Vagina (tissue), 2 donors: Measurements from ENCODE around the gene AKAP8L. TPM values are rescaled to one million over a fixed set of nuclear protein-coding genes. Genes with fewer than 3 reads are reported as not detected.

Experiments used
- DNase-seq, 2 donors: peaks; one replicate each; pipeline ENCODE4 v3.0.0-alpha.2; 2017; ENCODE audit errors: extremely low spot score in 2 of 2
- H3K27ac ChIP-seq: fragments of 200-600 bp; sonication (generic); one replicate; pipeline ENCODE4 v1.5.1; 2019
- H3K27me3 ChIP-seq: fragments of 200-600 bp; sonication (generic); one replicate; pipeline ENCODE4 v1.5.1; 2019
- H3K36me3 ChIP-seq, 2 donors: fragments of 200-600 bp; sonication (generic); one replicate each; pipeline ENCODE4 v1.5.1; 2017 to 2019
- H3K4me1 ChIP-seq: fragments of 200-600 bp; sonication (generic); one replicate; pipeline ENCODE4 v1.5.1; 2019
- H3K4me3 ChIP-seq, 2 donors: fragments of 200-600 bp; sonication (generic); 1 replicate in 1 of 2; 2 replicates in 1 of 2; pipeline ENCODE4 v1.5.1; 2016 to 2019
- H3K9me3 ChIP-seq: fragments of 200-600 bp; sonication (generic); one replicate; pipeline ENCODE4 v1.5.1; 2019
- CTCF ChIP-seq, 3 experiments: fragments of 450-650 bp in 2 of 3; fragments of 200-600 bp in 1 of 3; sonication (generic) in 1 of 3; IDR thresholded peaks; one replicate each; pipeline ENCODE4 v1.5.1; 2017 to 2019; ENCODE audit warnings: antibody characterized with exemption in 3 of 3, mild to moderate bottlenecking in 2 of 3, moderate library complexity in 2 of 3
- POLR2A ChIP-seq, 2 donors: fragments of 450-650 bp; IDR thresholded peaks; one replicate each; pipeline ENCODE4 v1.6.1; 2017; ENCODE audit warnings: antibody characterized with exemption in 2 of 2, mild to moderate bottlenecking in 2 of 2, moderate library complexity in 2 of 2
- POLR2AphosphoS5 ChIP-seq, 2 donors: sonication (generic); formaldehyde crosslinking; IDR thresholded peaks; one replicate each; pipeline ENCODE4 v1.9.0; 2017; ENCODE audit warnings: antibody characterized with exemption in 2 of 2, mild to moderate bottlenecking in 2 of 2, low read depth in 1 of 2; ENCODE audit not compliant: insufficient read depth in 1 of 2
- intact Hi-C: fragments of 100-400 bp; cut with DNase I; formaldehyde crosslinking; loops from one replicate; pipeline ENCODE4 v1.15.1; 2023
- total RNA-seq: library from RNA; depleted of rRNA; stranded (reverse); fragments of >200 nt; gene quantifications from one replicate; pipeline ENCODE4 v1.2.3, GENCODE V29; 2016

The AKAP8L gene
- total RNA-seq, 1 donor from 2014 or later = 127 TPM

GRCh38 chr19:15374796-15375440, 43.9 kb downstream of the AKAP8L start:
- intact Hi-C loops = loop anchor here (5.0 kb wide), 1 partner anchor 62 kb away; no protein-coding TSS in a partner anchor
- no peaks in the 10 kb centered on the region for H3K9me3 ChIP-seq
- peaks cover 50% of the 10 kb centered on the region for H3K4me1 ChIP-seq
- H3K27ac ChIP-seq = no peak overlapping the region
- TF ChIP-seq POLR2A (IDR thresholded peaks at IDR 0.05) (no peak), POLR2AphosphoS5 (IDR thresholded peaks at IDR 0.05; ENCODE audit: insufficient read depth in 1 of 2, low read depth in 1 of 2) (no peak), CTCF (IDR thresholded peaks at IDR 0.05) (no peak)
- no peaks in the 10 kb centered on the region for H3K27me3 ChIP-seq
- no peak overlapping the region for H3K4me3 ChIP-seq
- no peak for DNase-seq
- peaks cover 0 to 34% of the 10 kb centered on the region in 2 donors for H3K36me3 ChIP-seq

DNA sequence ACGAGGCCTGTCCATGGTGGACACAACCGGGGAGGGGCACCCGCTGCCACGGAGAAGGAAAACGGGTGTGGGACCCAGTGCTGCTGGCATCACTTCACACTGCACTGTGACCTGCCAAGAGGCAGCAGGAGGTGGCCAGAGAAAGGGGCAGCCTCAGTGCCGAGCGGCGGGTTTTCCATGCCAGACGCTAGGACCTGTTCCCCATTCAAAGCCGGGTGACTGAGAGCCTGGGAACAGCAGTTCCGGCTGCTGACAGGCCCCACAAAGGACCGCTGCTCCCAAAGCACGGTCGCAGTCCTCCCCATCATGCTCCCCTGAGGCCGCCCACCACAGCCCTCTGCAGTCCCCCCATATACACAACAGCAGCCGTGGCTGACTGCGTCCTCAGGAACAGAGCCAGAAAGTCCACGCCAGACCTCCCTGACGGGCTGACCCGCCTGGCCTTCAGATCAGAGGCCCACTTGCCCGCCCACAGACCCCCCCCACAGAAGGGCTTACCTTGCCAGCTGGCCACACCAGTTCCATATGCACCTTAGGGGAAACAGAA, 44.6 kb downstream of the AKAP8L start:
- Histone ChIP-seq H3K27ac (no peak overlapping the region), H3K9me3 (no peaks in the 10 kb centered on the region), H3K27me3 (no peaks in the 10 kb centered on the region), H3K4me3 (no peak overlapping the region), H3K36me3 (peaks cover 0 to 41% of the 10 kb centered on the region in 2 donors), H3K4me1 (peaks cover 50% of the 10 kb centered on the region)
- TF ChIP-seq POLR2AphosphoS5 (IDR thresholded peaks at IDR 0.05; ENCODE audit: insufficient read depth in 1 of 2, low read depth in 1 of 2) (no peak), POLR2A (IDR thresholded peaks at IDR 0.05) (no peak), CTCF (IDR thresholded peaks at IDR 0.05) (no peak)
- intact Hi-C loops = no loop called here
- no peak for DNase-seq

GRCh38 chr19:15373644-15374043, 45.1 kb downstream of the AKAP8L start:
- intact Hi-C loops = no loop called here
- no peak overlapping the region for H3K4me3 ChIP-seq
- no peaks in the 10 kb centered on the region for H3K27me3 ChIP-seq
- no peak for DNase-seq
- H3K36me3 ChIP-seq = peaks cover 0 to 47% of the 10 kb centered on the region in 2 donors
- peaks cover 50% of the 10 kb centered on the region for H3K4me1 ChIP-seq
- TF ChIP-seq POLR2A (IDR thresholded peaks at IDR 0.05) (no peak), CTCF (IDR thresholded peaks at IDR 0.05) (no peak), POLR2AphosphoS5 (IDR thresholded peaks at IDR 0.05; ENCODE audit: insufficient read depth in 1 of 2, low read depth in 1 of 2) (no peak)
- no peak overlapping the region for H3K27ac ChIP-seq
- H3K9me3 ChIP-seq = no peaks in the 10 kb centered on the region

DNA sequence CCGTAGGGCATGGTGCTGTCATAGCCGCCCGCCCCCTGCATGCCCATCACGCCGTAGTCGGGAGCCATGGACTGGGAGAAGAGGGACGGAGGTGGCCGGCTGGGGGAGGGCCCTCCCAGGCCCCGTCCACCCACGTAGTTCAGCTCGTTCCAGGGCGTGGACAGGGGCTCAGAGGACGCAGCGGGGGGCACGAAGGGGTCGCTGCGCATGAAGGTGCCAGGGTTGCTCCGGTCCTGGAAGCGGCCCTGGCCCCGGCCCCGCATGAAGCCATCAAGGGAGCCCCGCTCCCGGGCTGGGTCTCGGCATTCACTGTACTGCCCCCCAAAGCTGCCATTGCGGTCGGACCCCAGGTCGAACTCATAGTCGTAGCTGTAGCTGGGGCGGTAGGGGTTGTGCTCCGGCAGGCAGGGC, 45.9 kb downstream of the AKAP8L start:
- H3K4me3 ChIP-seq = no peak overlapping the region
- H3K27me3 ChIP-seq = no peaks in the 10 kb centered on the region
- DNase-seq = no peak
- peaks cover 45% of the 10 kb centered on the region for H3K4me1 ChIP-seq
- no peak overlapping the region for H3K27ac ChIP-seq
- intact Hi-C loops = no loop called here
- H3K9me3 ChIP-seq = no peaks in the 10 kb centered on the region
- TF ChIP-seq CTCF (IDR thresholded peaks at IDR 0.05) = no peak
- TF ChIP-seq POLR2AphosphoS5 (IDR thresholded peaks at IDR 0.05; ENCODE audit: insufficient read depth in 1 of 2, low read depth in 1 of 2) = no peak
- no peak for TF ChIP-seq POLR2A (IDR thresholded peaks at IDR 0.05)
- peaks cover 0 to 54% of the 10 kb centered on the region in 2 donors for H3K36me3 ChIP-seq

DNA sequence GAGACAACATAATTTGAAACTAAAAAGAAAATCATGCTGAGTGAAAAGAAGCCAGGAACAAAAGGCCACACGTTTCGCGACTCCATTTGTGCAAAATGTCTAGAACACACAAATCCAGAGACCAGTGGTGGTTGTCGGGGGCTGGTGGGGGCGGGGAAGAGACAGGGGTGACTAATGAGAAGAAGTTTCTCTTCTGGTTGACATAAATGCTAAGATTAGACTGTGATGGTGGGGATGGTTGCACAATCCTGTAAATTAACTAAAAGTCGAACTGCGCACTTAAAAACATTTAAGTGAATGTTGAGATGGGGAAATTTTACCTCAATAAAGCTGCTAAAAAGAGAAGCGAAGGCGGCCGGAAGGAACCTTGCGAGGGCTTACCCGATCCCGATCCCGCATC, 46.3 kb downstream of the AKAP8L start:
- TF ChIP-seq CTCF (IDR thresholded peaks at IDR 0.05) (no peak), POLR2AphosphoS5 (IDR thresholded peaks at IDR 0.05; ENCODE audit: insufficient read depth in 1 of 2, low read depth in 1 of 2) (no peak), POLR2A (IDR thresholded peaks at IDR 0.05) (no peak)
- Histone ChIP-seq H3K4me1 (peaks cover 41% of the 10 kb centered on the region), H3K9me3 (no peaks in the 10 kb centered on the region), H3K36me3 (peaks cover 0 to 58% of the 10 kb centered on the region in 2 donors), H3K4me3 (no peak overlapping the region), H3K27ac (no peak overlapping the region), H3K27me3 (no peaks in the 10 kb centered on the region)
- no peak for DNase-seq
- intact Hi-C loops = no loop called here
